HUES64 (cell line): ENCODE results near the gene ADRB2.

Source experiments
- H3K27ac ChIP-seq: 2 replicates; pipeline ENCODE4 v1.7.0; 2013; ENCODE audit warnings: low read depth, low read length, inconsistent platforms
- H3K27me3 ChIP-seq: 2 replicates; pipeline ENCODE4 v1.6.1; 2013; ENCODE audit warnings: mild to moderate bottlenecking, low read length; ENCODE audit not compliant: insufficient read depth
- H3K36me3 ChIP-seq: 2 replicates; pipeline ENCODE4 v1.6.1; 2013; ENCODE audit warnings: mild to moderate bottlenecking, low read length; ENCODE audit not compliant: insufficient read depth
- H3K4me1 ChIP-seq: 2 replicates; pipeline ENCODE4 v1.6.1; 2013; ENCODE audit warnings: mild to moderate bottlenecking, low read length, moderate library complexity; ENCODE audit not compliant: insufficient read depth
- H3K4me3 ChIP-seq: 2 replicates; pipeline ENCODE4 v1.5.1; 2013; ENCODE audit warnings: mild to moderate bottlenecking, low read length, moderate library complexity
- H3K9ac ChIP-seq: 2 replicates; pipeline ENCODE4 v1.6.1; 2013; ENCODE audit warnings: mild to moderate bottlenecking, low read depth, low read length
- H3K9me3 ChIP-seq: 2 replicates; pipeline ENCODE4 v1.6.1; 2013; ENCODE audit warnings: low read depth, low read length; ENCODE audit not compliant: insufficient read depth
- WGBS: fragments of 150-250, 120-280 bp; methylation state at CpG from one replicate; pipeline ENCODE4 v1.1.7; 2013; ENCODE audit warnings: missing lambda C conversion rate; 5-methylcytosine and 5-hydroxymethylcytosine counted together

The ADRB2 gene

DNA sequence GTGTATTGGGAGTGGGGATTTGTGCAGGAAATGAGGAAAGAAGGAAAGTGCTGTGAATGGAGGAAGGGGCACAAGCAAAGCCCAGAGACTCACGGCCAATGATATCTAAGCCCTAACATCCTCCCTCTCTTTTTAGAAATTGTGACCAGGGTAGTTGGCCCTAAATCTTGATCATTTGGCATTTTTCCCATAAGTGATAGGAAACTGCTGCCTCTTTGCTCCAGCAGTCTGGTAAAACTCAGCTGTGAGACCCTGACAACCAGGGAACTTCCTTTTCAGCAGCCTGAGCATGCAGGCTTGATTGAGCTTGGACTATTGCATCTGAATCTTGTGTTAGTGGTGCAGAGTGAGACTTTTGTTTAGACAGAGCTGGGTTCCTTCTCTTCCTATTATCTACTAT, 9.6 kb upstream of the ADRB2 start:
- Histone ChIP-seq H3K9me3 (no peaks in the 10 kb centered on the region), H3K9ac (no peak overlapping the region), H3K27me3 (no peaks in the 10 kb centered on the region), H3K4me3 (no peak overlapping the region), H3K27ac (no peak overlapping the region), H3K36me3 (no peaks in the 10 kb centered on the region), H3K4me1 (no peaks in the 10 kb centered on the region)
- WGBS = 100% methylated on average over 1 of the region's 1 CpG

- Histone ChIP-seq H3K4me3 (no peak overlapping the region), H3K4me1 (no peaks in the 10 kb centered on the region), H3K36me3 (no peaks in the 10 kb centered on the region), H3K9me3 (no peaks in the 10 kb centered on the region), H3K27ac (no peak overlapping the region), H3K27me3 (no peaks in the 10 kb centered on the region), H3K9ac (no peak overlapping the region)
- 100% methylated on average over 1 of the region's 1 CpG for WGBS
Observed at GRCh38 chr5:148817606-148818005, 8.8 kb upstream of the ADRB2 start.

- no peak overlapping the region for H3K4me3 ChIP-seq
- no peaks in the 10 kb centered on the region for H3K36me3 ChIP-seq
- H3K9ac ChIP-seq = no peak overlapping the region
- H3K9me3 ChIP-seq = no peaks in the 10 kb centered on the region
- 0 out of 2 replicates have a peak, but pooled peaks cover 4% of the 10 kb centered on the region for H3K4me1 ChIP-seq
- 65% methylated on average over 5 of the region's 6 CpGs for WGBS
- H3K27me3 ChIP-seq = peaks cover 18% of the 10 kb centered on the region
- no peak overlapping the region for H3K27ac ChIP-seq
Observed at GRCh38 chr5:148820461-148821395, 5.7 kb upstream of the ADRB2 start.

- 0 out of 2 replicates have a peak, but pooled peaks cover 11% of the 10 kb centered on the region for H3K4me1 ChIP-seq
- no peaks in the 10 kb centered on the region for H3K36me3 ChIP-seq
- 80% methylated on average over 1 of the region's 2 CpGs for WGBS
- no peak overlapping the region for H3K9ac ChIP-seq
- no peak overlapping the region for H3K4me3 ChIP-seq
- no peaks in the 10 kb centered on the region for H3K9me3 ChIP-seq
- H3K27ac ChIP-seq = no peak overlapping the region
- H3K27me3 ChIP-seq = peaks cover 46% of the 10 kb centered on the region
Observed at GRCh38 chr5:148823871-148824270, 2.5 kb upstream of the ADRB2 start.

GRCh38 chr5:148825716-148826052, 727 bp upstream of the ADRB2 start:
- no peaks in the 10 kb centered on the region for H3K9me3 ChIP-seq
- peak overlapping the region; percentile 74 for H3K4me3 ChIP-seq
- peaks cover 49% of the 10 kb centered on the region for H3K27me3 ChIP-seq
- no peaks in the 10 kb centered on the region for H3K36me3 ChIP-seq
- H3K27ac ChIP-seq = no peak overlapping the region
- peak overlapping the region; percentile 46; the same call in 1 of the 2 replicates for H3K9ac ChIP-seq
- H3K4me1 ChIP-seq = 0 out of 2 replicates have a peak, but pooled peaks cover 11% of the 10 kb centered on the region
- WGBS = 3% methylated on average over 9 of the region's 9 CpGs

GRCh38 chr5:148826739-148827070, 294 bp downstream of the ADRB2 start:
- Histone ChIP-seq H3K4me1 (0 out of 2 replicates have a peak, but pooled peaks cover 11% of the 10 kb centered on the region), H3K27ac (no peak overlapping the region), H3K9ac (no peak overlapping the region), H3K27me3 (peaks cover 49% of the 10 kb centered on the region), H3K9me3 (no peaks in the 10 kb centered on the region), H3K36me3 (no peaks in the 10 kb centered on the region), H3K4me3 (peak overlapping the region; percentile 74)
- 14% methylated on average over 28 of the region's 28 CpGs for WGBS

- Histone ChIP-seq H3K9ac (no peak overlapping the region), H3K4me1 (0 out of 2 replicates have a peak, but pooled peaks cover 11% of the 10 kb centered on the region), H3K27ac (no peak overlapping the region), H3K27me3 (peaks cover 49% of the 10 kb centered on the region), H3K4me3 (no peak overlapping the region), H3K36me3 (no peaks in the 10 kb centered on the region), H3K9me3 (no peaks in the 10 kb centered on the region)
- WGBS = 98% methylated on average over 7 of the region's 7 CpGs
Observed at GRCh38 chr5:148827723-148828122, 1.3 kb downstream of the ADRB2 start.

GRCh38 chr5:148828511-148829247, 2.3 kb downstream of the ADRB2 start:
- Histone ChIP-seq H3K36me3 (no peaks in the 10 kb centered on the region), H3K9ac (no peak overlapping the region), H3K4me3 (no peak overlapping the region), H3K27me3 (peaks cover 49% of the 10 kb centered on the region), H3K27ac (no peak overlapping the region), H3K9me3 (no peaks in the 10 kb centered on the region), H3K4me1 (0 out of 2 replicates have a peak, but pooled peaks cover 11% of the 10 kb centered on the region)
- 78% methylated on average over 5 of the region's 6 CpGs for WGBS

DNA sequence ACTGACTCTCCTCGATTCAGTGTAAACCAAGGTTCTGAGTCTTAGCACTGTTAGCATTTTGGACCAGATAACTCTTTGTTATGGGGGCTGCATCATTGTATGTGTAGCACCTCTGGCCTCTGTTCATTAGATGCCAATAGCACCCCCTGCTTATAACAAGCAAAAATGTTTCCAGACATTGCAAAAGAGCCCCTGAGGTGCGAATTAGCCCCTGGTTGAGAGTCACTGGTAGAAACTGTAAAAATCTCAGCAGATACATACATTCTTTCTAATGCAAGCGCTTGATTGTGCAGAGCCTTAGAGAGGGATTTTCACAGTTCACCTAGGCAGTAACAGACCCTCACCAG, 2.8 kb downstream of the ADRB2 start:
- Histone ChIP-seq H3K9ac (no peak overlapping the region), H3K4me3 (no peak overlapping the region), H3K27me3 (peaks cover 45% of the 10 kb centered on the region), H3K27ac (no peak overlapping the region), H3K4me1 (0 out of 2 replicates have a peak, but pooled peaks cover 11% of the 10 kb centered on the region), H3K36me3 (no peaks in the 10 kb centered on the region), H3K9me3 (no peaks in the 10 kb centered on the region)
- WGBS = 94% methylated on average over 3 of the region's 3 CpGs

DNA sequence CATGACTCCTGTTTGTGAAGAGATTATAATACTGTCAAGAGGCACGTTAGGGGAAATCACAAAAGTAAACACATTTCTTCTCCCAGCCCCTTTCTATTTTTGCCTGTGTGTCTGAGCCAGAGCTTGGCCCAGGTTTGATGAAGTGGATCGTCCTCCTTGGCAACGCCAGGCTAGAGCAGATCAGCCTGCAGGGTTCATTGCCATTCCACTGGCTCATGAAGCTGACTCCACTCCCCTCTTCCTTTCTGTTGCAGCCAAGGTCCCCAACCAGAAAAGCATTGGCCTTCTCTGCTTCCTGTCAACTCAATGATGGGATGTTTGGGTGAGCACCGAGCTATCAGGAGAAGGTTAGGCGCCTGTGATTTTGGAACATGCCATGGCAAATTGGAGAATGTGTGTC, 3.3 kb downstream of the ADRB2 start:
- WGBS = 90% methylated on average over 5 of the region's 5 CpGs
- Histone ChIP-seq H3K9me3 (no peaks in the 10 kb centered on the region), H3K4me3 (no peak overlapping the region), H3K36me3 (no peaks in the 10 kb centered on the region), H3K27ac (no peak overlapping the region), H3K9ac (no peak overlapping the region), H3K4me1 (0 out of 2 replicates have a peak, but pooled peaks cover 11% of the 10 kb centered on the region), H3K27me3 (peaks cover 40% of the 10 kb centered on the region)

- WGBS = 87% methylated on average over 2 of the region's 2 CpGs
- no peak overlapping the region for H3K27ac ChIP-seq
- no peak overlapping the region for H3K4me3 ChIP-seq
- H3K36me3 ChIP-seq = no peaks in the 10 kb centered on the region
- H3K4me1 ChIP-seq = 0 out of 2 replicates have a peak, but pooled peaks cover 11% of the 10 kb centered on the region
- H3K27me3 ChIP-seq = peaks cover 36% of the 10 kb centered on the region
- no peak overlapping the region for H3K9ac ChIP-seq
- H3K9me3 ChIP-seq = no peaks in the 10 kb centered on the region
Observed at GRCh38 chr5:148830211-148830610, 3.8 kb downstream of the ADRB2 start.
